ENCODE results near the gene IRS2.

- TF ChIP-seq CTCF (IDR thresholded peaks at IDR 0.05; ENCODE audit: control extremely low read depth in 1 of 3, insufficient read depth in 1 of 3, low read depth in 1 of 3, low read length in 3 of 3) = no peak
- no peak for TF ChIP-seq ATF2 (IDR thresholded peaks at IDR 0.05; ENCODE audit: low read length)
- no peak for TF ChIP-seq CREB1 (IDR thresholded peaks at IDR 0.05)
- no peak for TF ChIP-seq ATF3 (IDR thresholded peaks at IDR 0.05; ENCODE audit: insufficient read depth, low read depth, low read length)
- TF ChIP-seq EP300 (IDR thresholded peaks at IDR 0.05; ENCODE audit: borderline replicate concordance in 1 of 2, low read depth in 2 of 2, low read length in 2 of 2) = no peak
- no peak for TF ChIP-seq MAX (IDR thresholded peaks at IDR 0.05)
- TF ChIP-seq POLR2A (IDR thresholded peaks at IDR 0.05; ENCODE audit: control extremely low read depth in 1 of 2, low read depth in 2 of 2, low read length in 2 of 2) = no peak
- no peak for TF ChIP-seq CHD2 (IDR thresholded peaks at IDR 0.05; ENCODE audit: low read length)
- TF ChIP-seq SIN3A (conservative IDR thresholded peaks at IDR 0.05 in 1 of 2, IDR thresholded peaks at IDR 0.05 in 1 of 2; ENCODE audit: low read depth in 1 of 2, low read length in 2 of 2) = no peak
- no peak for TF ChIP-seq EZH2 (IDR thresholded peaks at IDR 0.05; ENCODE audit: low read depth, low read length, severe bottlenecking)
- no peak for TF ChIP-seq KDM1A (IDR thresholded peaks at IDR 0.05; ENCODE audit: borderline replicate concordance, low read length)
Observed at GRCh38 chr13:109761695-109762094, 24.7 kb downstream of the IRS2 start.

Measured in H1 (cell line).